HG02943 (cell line): ENCODE measurements around the gene IPO13.

Experiments
- ATAC-seq: cut with Tn5 transposase; IDR thresholded peaks from one replicate; pipeline ENCODE4 v1.9.1; 2021; ENCODE audit warnings: mild to moderate bottlenecking, low read depth, moderate library complexity; ENCODE audit not compliant: unreplicated experiment

Gene IPO13

GRCh38 chr1:44000122-44000665, 53.4 kb downstream of the IPO13 start:
- no peak for ATAC-seq

GRCh38 chr1:44002165-44002564, 55.4 kb downstream of the IPO13 start:
- no peak for ATAC-seq

GRCh38 chr1:44002606-44003157, 55.9 kb downstream of the IPO13 start:
- no peak for ATAC-seq

- no peak for ATAC-seq
Measured at GRCh38 chr1:44008259-44008658, 61.5 kb downstream of the IPO13 start.

- ATAC-seq = no peak
Measured at GRCh38 chr1:44010935-44011471, 64.3 kb downstream of the IPO13 start.

GRCh38 chr1:44012404-44012803, 65.7 kb downstream of the IPO13 start:
- ATAC-seq = no peak

- no peak for ATAC-seq
Measured at GRCh38 chr1:44012941-44013609, 66.3 kb downstream of the IPO13 start.

GRCh38 chr1:44013949-44014348, 67.2 kb downstream of the IPO13 start:
- no peak for ATAC-seq

- no peak for ATAC-seq
Measured at GRCh38 chr1:44014365-44015104, 67.8 kb downstream of the IPO13 start.

- no peak for ATAC-seq
Measured at GRCh38 chr1:44015206-44015605, 68.5 kb downstream of the IPO13 start.

- ATAC-seq = no peak
Measured at GRCh38 chr1:44016041-44016889, 69.5 kb downstream of the IPO13 start.

- ATAC-seq = no peak
Measured at GRCh38 chr1:44016890-44017400, 70.2 kb downstream of the IPO13 start.
